AG04449 (cell line): ENCODE measurements around the gene SLC38A3.

ENCODE experiments used
- CTCF ChIA-PET: fragments of 350-600 bp; formaldehyde crosslinking; extraction: SDS; loops from one replicate; lab custom pipeline; 2021; ENCODE audit warnings: antibody characterized with exemption; lab: Yijun Ruan, JAX
- POLR2A ChIA-PET: fragments of 400-600, 350-600 bp; formaldehyde crosslinking; extraction: SDS; loops from one replicate; lab custom pipeline; 2020; ENCODE audit warnings: antibody characterized with exemption, inconsistent platforms; lab: Yijun Ruan, JAX
- DNase-seq: peaks from one replicate; pipeline ENCODE4 v3.0.0-alpha.2; 2010; ENCODE audit warnings: low read depth, low spot score
- H3K4me3 ChIP-seq: 2 replicates; pipeline ENCODE4 v1.5.1; 2011; ENCODE audit warnings: low read depth, mild to moderate bottlenecking, control low read depth, low read length
- CTCF ChIP-seq: IDR thresholded peaks from one replicate; pipeline ENCODE4 v1.5.1; 2011; ENCODE audit warnings: mild to moderate bottlenecking, moderate library complexity, low read length, control low read depth, inconsistent platforms; ENCODE audit not compliant: insufficient read depth; ENCODE audit errors: missing control alignments

The SLC38A3 gene

DNA sequence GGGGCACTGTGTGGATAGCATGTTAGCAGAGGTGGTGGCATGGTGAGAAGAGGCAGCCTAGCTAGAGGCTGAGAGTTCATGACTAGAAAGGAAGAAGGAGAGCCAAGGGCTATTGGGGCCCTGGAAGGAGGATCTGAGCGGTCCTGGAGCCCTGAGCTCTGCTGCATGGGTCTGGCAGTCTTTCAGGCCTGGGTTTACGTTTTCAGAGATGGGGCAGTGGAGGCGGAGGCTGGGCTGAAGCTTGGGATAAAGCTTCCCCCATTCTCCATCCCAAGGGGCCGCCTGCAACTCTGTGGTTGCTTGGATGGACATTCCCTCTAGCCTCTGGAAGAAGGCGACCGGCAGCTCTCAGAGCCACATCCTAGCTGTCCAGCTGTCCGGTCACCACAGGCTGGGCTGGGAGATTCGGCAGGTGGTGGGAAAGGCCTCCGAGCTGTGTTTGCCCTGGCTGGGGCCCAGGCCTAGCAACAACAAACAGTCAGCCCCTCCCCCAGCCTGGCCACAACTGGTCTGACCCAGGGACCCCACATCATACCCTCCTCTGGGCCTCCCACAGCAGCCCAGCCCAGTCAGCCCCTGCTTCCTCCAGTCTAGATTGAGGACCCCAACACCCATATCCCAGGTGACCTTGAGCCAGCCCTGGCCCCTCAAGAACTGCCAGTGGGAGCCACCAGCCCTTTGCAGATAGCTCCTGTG is 1.8 kb upstream of the SLC38A3 start:
- TF ChIP-seq CTCF: no peak
- ChIA-PET POLR2A (no interaction called here), CTCF (interaction anchor here (0.9 to 33.1 kb wide), 9 partner anchors 9 to 82 kb away, joined by 3 to 1029 read pairs (median 6); partner anchors contain the start of gene GNAT1)
- H3K4me3 ChIP-seq: no peak overlapping the region
- DNase-seq: no peak

DNA sequence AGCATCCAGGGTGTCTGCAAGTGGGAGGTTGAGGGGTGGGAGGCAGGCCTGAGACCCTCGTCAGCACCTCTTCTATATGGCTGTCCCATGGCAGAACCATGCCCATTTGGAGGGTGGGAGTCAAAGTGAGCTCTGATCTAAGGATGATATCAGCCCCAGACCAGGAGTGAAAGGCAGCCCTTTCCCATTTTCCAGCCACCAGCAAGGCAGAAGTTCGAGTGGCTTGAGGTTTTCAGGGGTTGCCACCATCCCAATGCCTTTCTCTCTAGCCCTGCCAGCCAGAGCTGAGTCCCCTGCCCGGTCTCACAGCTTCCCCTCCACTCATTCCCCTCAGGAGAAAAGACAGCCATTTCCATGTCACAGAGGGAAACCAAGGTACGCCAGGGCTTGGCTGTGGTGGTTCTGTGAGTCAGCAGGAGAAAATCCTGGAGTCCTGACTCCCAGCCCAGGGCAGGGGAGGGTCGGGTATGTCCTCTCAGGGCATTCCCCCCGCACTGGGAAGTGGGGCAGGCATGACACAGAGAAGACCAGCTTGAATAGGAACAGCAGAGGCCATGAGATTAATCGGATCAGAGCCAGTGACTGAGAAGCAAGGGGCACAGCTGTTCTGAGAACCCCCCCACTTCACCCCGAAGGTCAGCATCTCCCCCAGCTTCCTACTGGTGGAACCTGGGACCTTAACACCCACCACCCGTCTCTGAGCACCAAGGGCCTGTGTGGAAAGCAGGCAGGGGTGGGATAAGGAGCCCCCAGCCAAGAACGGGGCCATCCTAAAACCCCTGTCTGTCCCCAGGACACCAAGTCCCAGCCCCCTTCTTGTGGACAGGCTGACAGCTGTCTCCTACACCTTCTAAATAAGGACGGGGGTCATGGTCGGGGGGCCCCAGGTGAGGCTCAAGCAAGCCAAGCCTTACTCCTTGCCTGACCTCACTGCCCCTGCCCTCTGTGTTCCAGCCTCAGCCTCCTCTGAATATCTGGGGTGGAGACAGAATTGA is 965 bp upstream of the SLC38A3 start:
- TF ChIP-seq CTCF: no peak
- no peak for DNase-seq
- H3K4me3 ChIP-seq: no peak overlapping the region
- POLR2A ChIA-PET: no interaction called here
- CTCF ChIA-PET: interaction anchor here (0.9 to 33.1 kb wide), 7 partner anchors 8 to 71 kb away, joined by 3 to 1029 read pairs (median 5); partner anchors contain the start of gene GNAT1

GRCh38 chr3:50205413-50206276 is 574 bp downstream of the SLC38A3 start:
- TF ChIP-seq CTCF: no peak
- CTCF ChIA-PET: interaction anchor here (1.0 to 33.1 kb wide), 4 partner anchors 17 to 69 kb away, joined by 3 to 1029 read pairs (median 185); partner anchors contain the start of gene GNAT1

GRCh38 chr3:50207359-50208042 is 2.4 kb downstream of the SLC38A3 start:
- no peak for DNase-seq
- ChIA-PET CTCF (interaction anchor here (0.6 to 33.1 kb wide), 5 partner anchors 16 to 87 kb away, joined by 3 to 1029 read pairs (median 3); partner anchors contain the start of gene GNAT1), POLR2A (no interaction called here)
- no peak overlapping the region for H3K4me3 ChIP-seq
- TF ChIP-seq CTCF: no peak

More at GRCh38 chr3:50205413-50206276, 574 bp downstream of the SLC38A3 start:
- H3K4me3 ChIP-seq: peak overlapping the region; percentile 39
- DNase-seq: no peak
- POLR2A ChIA-PET: no interaction called here

- POLR2A ChIA-PET: no interaction called here
- no peak overlapping the region for H3K4me3 ChIP-seq
- CTCF ChIA-PET: interaction anchor here (1.1 to 33.1 kb wide), 4 partner anchors 14 to 86 kb away, joined by 3 to 1029 read pairs (median 185); partner anchors contain the start of gene GNAT1
- DNase-seq: no peak
- no peak for TF ChIP-seq CTCF
These were observed 3.7 kb downstream of the SLC38A3 start for GRCh38 chr3:50208677-50209344.
